NCI-H1092 (cell line): Measurements from ENCODE around the gene FOXO1.
"Not testable (repeated sequence)": the region's sequence is repeated elsewhere in the genome, so short reads cannot be mapped to it uniquely, and the experiment has no call there.

ENCODE experiments used
- DNase-seq: peaks from one replicate; lab custom pipeline; 2025; lab: John Stamatoyannopoulos, UW

Gene FOXO1

GRCh38 chr13:40665126-40666044 is 1.1 kb downstream of the FOXO1 start:
- DNase-seq: no peak

- no peak for DNase-seq
Measured at GRCh38 chr13:40664350-40665125, 1.9 kb downstream of the FOXO1 start.

- DNase-seq: not testable (repeated sequence)
Measured at GRCh38 chr13:40664100-40664349, 2.4 kb downstream of the FOXO1 start.

GRCh38 chr13:40662866-40663265 is 3.6 kb downstream of the FOXO1 start:
- DNase-seq: no peak

GRCh38 chr13:40661875-40662665 is 4.4 kb downstream of the FOXO1 start:
- DNase-seq: no peak

- no peak for DNase-seq
Measured at GRCh38 chr13:40660692-40661091, 5.7 kb downstream of the FOXO1 start.

GRCh38 chr13:40660141-40660664 is 6.2 kb downstream of the FOXO1 start:
- DNase-seq: no peak

GRCh38 chr13:40657951-40658350 is 8.5 kb downstream of the FOXO1 start:
- no peak for DNase-seq

GRCh38 chr13:40657307-40657706 is 9.1 kb downstream of the FOXO1 start:
- no peak for DNase-seq

- DNase-seq: no peak
Measured at GRCh38 chr13:40656358-40656757, 10.1 kb downstream of the FOXO1 start.

- no peak for DNase-seq
Measured at GRCh38 chr13:40653527-40654318, 12.7 kb downstream of the FOXO1 start.

- no peak for DNase-seq
Measured at GRCh38 chr13:40652588-40652940, 13.9 kb downstream of the FOXO1 start.

GRCh38 chr13:40651866-40652587 is 14.4 kb downstream of the FOXO1 start:
- DNase-seq: no peak

- no peak for DNase-seq
Measured at GRCh38 chr13:40648841-40649240, 17.6 kb downstream of the FOXO1 start.

- DNase-seq: no peak
Measured at GRCh38 chr13:40648040-40648439, 18.4 kb downstream of the FOXO1 start.

GRCh38 chr13:40644838-40645604 is 21.4 kb downstream of the FOXO1 start:
- DNase-seq: no peak

- DNase-seq: no peak
Measured at GRCh38 chr13:40640845-40641458, 25.5 kb downstream of the FOXO1 start.

- DNase-seq: no peak
Measured at GRCh38 chr13:40640202-40640601, 26.2 kb downstream of the FOXO1 start.

- DNase-seq: no peak
Measured at GRCh38 chr13:40639221-40639681, 27.2 kb downstream of the FOXO1 start.

- DNase-seq: no peak
Measured at GRCh38 chr13:40637643-40638042, 28.8 kb downstream of the FOXO1 start.
